HTR-8/SVneo (cell line): ENCODE data around the gene CRB3.

ENCODE experiments used
- DNase-seq: peaks from one replicate; pipeline ENCODE4 v3.0.0; 2011; ENCODE audit warnings: low spot score, mixed read lengths; ENCODE audit not compliant: insufficient read length
- FAIRE-seq: peaks from 2 replicates; lab custom pipeline; 2011; peaks lifted over from hg19 to GRCh38; lab: Jason Lieb, UNC

The CRB3 gene

DNA sequence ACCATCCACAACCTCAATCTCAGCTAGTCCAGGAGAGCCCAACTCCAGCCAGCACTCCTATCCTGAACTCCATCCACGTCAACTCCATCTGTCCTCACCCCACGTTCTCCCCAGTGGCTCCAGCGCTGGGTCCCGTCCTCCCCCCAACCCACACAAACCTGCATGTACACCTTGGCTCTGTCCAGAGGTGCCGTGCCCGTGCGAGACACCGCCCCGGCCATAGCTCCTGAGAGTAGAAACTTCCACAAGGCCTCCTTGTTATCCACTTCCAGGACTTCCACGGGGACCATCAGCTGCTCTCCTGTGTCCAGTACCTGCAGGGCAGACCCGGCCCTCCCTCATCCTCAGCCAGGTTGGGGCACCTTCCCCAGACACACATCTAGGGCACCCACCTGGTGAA, 32.2 kb upstream of the CRB3 start:
- FAIRE-seq (no peak), DNase-seq (no peak)

DNA sequence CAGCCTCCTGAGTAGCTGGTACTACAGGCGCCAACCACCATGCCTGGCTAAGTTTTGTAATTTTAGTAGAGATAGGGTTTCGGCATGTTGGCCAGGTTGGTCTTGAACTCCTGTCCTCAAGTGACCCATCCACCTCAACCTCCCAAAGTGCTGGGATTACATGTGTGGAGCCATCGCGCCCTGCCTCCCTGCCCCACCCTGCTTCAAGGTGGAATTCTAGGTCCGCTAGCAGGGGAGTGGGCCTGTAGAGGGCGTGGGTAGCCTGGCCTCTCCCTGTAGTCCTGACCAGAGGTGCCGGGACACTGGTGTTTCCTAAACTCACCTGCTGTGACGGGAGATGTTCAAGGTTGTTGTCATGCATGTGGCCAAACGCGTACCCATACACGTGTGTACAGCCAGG, 30.9 kb upstream of the CRB3 start:
- FAIRE-seq (peak; percentile 28), DNase-seq (no peak)

DNA sequence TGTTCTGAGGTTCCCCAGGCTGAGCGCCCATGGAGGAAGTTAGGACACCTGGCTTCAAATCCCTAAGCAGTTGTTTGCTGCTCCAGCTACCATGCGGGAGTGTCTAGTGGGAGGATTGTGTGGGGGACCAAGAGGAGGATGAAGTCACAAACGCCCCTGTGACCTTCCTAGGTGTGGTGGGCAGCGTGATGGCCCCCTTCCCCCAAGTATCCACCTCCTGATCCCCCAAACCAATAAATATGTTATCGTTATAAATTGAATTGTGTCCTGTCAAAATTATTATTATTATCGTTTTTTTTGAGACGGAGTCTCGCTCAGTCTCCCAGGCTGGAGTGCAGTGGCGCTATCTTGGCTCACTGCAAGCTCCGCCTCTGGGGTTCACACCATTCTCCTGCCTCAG, 30.4 kb upstream of the CRB3 start, which contains the start of gene SLC25A41:
SLC25A41 (minus strand) TSS at position 101 of the 400 bp plus-strand sequence; CDS start at position 31, 70 bp downstream.
- FAIRE-seq (no peak), DNase-seq (no peak)

DNA sequence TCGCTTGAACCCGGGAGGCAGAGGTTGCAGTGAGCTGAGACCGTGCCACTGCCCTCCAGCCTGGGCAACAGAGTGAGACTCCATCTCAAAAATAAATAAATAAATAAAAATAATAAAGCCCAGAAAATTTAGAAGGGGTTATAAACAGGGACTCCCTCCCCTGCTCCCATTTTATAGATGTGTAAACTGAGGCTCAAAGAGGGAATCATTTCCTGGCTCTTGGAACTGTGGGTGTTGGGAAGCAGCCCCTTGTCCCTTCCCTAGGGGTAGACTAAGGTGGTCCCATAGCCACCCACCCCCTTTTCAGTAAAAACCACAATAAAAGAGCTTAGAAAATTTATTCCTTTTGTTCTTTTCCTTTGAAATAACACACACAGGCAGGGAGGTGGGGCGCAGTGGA, 24.3 kb upstream of the CRB3 start:
- FAIRE-seq (no peak), DNase-seq (no peak)

DNA sequence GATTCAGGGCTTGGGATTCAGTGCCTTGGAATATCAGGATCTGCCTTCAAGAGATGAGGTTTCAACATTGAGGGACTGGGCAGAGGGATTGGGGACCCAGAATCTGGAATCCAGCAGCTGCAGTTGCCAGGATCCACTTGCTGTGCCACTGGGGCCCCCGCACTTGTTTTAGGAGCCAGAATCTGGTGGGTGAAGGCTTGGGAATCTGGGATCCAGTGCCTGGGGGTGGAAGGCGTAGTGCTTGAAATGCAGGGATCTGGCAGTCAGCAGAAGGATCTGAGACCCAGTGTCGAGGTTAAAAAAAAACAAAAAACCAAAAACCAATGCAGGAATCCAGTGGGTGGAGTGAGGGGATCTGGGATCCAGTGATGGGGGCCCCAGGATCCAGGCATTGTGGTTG, 23.2 kb upstream of the CRB3 start:
- DNase-seq (no peak), FAIRE-seq (no peak)

DNA sequence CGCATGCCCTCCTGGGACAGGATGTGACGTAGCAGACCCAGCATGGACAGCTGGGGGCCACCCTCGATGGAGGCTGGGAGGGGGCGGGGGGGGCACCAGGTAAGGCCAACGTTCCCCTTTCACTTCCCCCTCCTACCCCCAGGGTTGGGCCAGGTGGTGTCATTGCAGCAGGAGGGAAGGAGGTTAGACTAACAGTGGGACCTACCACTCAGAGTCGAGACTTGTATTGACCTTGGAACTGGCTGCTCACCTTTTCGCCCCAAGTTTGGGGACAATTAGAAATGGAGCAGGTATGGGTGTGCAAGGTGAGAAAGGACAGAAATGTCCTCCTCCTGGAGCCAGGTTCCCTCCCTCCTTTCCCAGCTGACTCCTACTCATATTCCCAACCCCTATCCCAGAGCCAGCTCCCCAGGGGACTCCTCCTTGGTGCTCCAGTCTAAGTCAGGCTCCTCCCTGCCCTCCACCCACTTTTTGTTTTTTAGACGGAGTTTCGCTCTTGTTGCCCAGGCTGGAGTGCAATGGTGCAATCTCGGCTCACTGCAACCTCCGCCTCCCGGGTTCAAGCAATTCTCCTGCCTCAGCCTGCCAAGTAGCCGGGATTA, 21.9 kb upstream of the CRB3 start:
- no peak for FAIRE-seq
- DNase-seq, result no peak

DNA sequence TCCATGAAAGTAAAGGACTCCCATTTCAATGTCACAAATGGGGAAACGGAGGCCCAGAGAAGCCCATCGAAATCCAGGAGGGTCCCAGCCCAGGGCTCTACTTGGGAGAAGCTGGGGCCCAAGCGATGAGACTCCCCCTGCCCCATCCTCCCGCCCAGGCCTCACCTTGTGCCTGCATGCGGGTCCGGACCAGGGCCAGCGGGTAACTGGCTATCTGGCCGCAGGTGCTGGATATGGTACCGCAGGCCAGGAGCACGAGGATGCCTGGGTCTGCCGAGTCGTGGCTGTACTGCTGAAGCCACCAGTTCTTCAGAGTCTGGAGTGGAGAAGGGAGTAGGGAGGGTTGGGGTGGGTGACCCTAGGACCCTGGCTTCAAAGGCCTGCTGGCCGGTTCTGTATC, 20.1 kb upstream of the CRB3 start:
- FAIRE-seq (no peak), DNase-seq (no peak)

DNA sequence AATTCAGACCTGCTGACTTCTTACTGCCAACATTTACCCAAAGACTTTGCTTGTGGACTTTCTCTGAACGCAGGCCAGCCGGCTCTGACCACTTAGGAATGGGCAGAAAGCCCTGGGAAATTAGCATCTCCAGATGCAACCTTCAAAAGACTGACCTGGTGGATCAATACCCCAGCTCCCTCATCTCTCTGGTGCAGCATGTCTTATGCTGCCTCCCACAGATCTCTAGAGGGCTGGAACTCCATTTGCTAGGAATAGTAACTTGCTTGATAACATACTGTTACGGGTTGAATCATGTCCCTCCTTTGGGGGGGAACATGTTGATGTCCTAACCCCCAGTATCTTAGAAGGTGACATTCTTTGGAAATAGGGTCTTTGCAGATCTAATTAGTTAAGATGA, 17.6 kb upstream of the CRB3 start:
- no peak for DNase-seq
- FAIRE-seq, result no peak

DNA sequence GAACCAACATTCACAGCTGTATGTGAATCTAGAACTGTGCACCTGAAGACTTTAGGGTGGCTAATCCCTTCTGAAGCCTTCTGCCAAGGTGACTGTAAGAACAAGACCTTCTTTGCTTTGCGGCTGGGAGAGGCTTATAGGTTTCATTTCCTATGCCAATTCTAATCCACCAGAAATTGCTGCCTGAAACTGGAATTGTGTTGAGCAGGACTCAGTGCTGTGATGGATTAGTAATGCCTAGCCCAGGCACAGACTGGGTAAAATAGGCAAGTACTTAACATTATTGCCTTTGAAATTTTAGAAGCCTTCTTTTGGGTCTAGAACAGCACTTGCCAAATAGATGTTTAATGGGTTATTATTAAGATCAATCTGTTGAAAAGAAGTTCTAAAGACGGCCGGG, 16.0 kb upstream of the CRB3 start:
- FAIRE-seq, result no peak

DNA sequence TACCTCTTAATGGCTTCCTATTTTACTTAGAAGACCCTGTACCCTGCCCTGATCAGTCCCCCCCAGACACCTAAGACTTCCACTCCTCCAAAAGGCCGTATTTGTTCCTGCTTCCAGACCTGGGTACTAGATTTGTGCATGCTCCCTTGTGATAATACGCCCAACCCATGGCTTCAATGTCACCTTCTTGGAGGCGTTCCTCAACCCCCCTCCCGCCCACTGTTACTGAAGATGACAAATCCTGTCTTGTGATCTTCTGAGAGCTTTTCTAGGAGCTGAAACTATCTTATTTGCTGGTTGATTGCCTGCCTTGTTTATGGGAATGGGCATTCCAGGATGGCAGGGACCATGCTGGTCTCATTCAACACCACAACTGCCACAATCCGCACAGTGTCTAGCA, 13.9 kb upstream of the CRB3 start:
- DNase-seq, result no peak
- FAIRE-seq, result no peak

More for the DNA sequence above, 16.0 kb upstream of the CRB3 start:
- DNase-seq, result no peak

DNA sequence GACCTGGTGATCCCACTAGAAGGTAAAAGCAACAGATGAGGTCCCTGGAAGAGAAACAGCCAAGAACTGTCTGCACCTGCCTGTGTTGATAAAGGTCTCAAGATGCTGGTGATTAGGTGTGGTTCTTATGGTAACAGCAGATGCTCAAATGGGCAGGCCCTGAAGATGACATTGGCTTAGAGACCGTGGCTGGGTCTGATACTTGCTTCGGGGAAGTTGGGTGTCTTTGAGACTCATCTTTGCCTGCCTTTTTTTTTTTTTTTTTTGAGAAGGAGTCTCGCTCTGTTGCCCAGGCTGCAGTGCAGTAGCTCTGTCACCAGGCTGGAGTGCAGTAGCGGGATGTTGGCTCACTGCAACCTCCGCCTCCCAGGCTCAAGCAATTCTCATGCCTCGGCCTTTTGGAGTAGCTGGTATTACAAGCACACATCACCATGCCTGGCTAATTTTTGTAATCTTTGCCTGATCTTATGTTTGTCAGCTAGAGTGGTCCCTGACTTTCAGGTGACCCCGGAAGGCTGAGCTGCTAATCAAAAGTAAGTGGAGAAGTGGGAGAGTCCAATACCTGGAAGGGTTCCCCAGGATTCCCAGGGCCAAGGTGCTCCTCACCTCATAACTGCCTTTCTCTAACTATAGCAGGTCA, 12.4 kb upstream of the CRB3 start:
- no peak for FAIRE-seq
- no peak for DNase-seq

DNA sequence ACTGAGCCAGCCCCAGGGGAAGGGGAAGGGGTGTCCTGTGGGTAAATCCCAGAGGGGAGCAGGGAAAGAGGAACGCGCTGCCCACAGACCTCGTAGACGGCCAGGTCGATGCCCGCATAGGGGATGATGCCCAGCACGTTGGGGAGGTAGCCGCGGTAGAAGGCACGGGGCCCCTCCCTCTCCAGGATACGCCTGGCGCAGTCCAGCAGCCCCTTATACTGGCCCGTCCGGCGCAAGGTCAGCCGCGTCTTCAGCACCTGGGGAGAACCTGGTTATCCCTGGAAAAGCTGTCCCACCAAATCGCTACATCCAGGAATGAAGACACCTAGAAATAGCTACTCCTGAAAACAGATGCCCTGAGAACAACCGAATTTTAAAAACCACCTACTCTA, 11.9 kb upstream of the CRB3 start:
- DNase-seq (no peak), FAIRE-seq (no peak)

DNA sequence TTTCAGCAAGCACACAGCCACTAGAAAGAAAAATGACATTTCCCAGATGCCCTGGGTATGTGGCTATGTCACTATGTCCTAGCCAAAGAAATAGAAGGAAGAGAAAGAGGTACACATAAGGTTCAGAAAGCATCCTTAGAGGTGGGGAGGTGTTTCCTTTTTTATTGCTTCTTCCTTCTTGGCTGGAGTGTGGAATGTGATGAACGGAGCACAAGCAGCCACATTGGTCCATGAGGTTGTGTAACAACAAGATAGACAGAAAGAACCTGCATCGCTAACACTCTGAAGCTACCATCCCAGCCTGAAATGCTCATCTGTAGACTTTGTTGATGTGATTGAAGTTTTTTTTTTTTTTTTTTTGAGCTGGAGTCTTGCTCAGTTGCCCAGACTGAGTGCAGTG, 11.2 kb upstream of the CRB3 start:
- no peak for FAIRE-seq
- DNase-seq, result no peak

DNA sequence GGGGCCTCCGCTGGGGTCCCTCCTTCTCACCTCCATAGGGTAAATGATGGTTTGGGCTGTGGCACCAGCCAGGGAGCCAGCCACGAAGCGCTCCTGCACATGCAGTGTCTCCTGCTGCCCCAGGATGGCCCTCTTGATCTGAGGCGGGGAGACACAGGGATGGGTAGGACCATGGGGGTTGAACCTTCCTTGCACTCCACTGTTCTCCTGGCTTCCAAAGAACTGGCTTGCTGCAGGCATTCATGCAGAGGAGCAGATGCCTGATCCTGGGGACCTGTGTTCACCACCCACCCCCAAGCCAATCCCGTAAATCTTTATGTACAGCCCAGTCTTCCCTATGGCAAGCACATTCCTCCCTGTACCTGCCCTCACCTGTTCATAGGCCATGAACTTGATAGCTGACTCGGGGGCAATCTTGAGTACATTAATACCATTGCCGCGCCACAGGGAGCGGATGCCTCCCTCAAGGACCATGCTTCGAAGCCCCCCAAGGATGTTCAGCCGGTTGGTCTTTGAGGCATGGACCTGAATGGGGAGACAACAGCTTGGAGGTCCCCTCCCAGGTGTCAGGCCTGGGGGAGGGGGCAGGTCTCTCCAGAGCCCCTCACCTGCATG, 10.0 kb upstream of the CRB3 start:
- DNase-seq (no peak), FAIRE-seq (no peak)

DNA sequence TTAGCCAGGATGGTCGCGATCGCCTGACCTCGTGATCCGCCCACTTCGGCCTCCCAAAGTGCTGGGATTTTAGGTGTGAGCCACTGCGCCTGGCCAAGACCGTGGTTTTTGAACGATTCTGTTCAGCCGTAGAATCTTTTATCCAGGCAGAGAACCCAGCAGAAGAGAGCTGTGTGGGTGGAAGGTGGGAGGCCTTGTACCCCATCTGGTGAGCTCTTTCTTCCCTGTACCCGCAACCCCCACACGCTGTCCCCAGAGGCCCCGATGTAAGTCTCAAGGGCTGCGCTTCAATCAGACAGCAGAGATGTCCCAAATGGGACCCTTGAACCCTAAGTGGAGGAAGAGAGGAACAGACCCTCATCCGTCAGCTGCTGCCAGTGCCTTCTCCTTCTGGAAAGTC, 8.1 kb upstream of the CRB3 start:
- no peak for FAIRE-seq
- no peak for DNase-seq

DNA sequence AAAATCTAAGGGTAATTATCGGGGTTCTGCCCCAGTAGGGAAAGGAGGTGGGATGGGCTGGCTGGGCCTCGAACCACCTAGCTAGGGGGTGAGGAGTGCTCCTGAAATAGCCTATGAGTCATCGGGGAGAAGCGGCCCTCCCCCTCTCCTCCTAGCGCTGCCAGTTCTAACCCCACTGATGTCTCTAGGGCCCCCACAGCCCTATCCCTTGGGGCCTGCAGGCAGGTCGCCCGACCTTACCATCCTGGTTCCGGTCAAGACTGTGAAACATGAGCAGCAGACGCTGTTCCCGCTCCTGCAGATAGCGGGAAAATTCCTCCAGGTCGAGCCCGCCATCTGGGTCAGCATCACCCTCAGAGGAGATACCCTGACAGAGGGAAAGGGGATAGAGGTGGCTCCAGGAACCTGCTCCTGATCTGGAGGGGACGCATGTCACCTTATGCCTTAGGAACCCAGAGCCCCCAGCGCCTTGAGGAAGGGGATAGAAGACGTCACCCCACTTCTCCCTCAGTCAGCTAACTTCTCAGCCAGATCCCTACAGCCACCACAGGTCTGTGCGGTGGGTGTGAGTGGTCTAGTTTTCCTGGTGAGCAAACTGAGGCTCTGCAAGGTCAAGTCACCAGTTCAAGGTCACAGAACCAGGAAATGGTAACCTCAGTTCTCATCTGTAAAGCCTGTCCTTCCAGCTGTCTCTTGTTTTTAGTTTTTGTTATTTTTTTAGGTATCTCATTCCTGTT, 5.9 kb upstream of the CRB3 start:
- DNase-seq (no peak), FAIRE-seq (peak; percentile 16)

DNA sequence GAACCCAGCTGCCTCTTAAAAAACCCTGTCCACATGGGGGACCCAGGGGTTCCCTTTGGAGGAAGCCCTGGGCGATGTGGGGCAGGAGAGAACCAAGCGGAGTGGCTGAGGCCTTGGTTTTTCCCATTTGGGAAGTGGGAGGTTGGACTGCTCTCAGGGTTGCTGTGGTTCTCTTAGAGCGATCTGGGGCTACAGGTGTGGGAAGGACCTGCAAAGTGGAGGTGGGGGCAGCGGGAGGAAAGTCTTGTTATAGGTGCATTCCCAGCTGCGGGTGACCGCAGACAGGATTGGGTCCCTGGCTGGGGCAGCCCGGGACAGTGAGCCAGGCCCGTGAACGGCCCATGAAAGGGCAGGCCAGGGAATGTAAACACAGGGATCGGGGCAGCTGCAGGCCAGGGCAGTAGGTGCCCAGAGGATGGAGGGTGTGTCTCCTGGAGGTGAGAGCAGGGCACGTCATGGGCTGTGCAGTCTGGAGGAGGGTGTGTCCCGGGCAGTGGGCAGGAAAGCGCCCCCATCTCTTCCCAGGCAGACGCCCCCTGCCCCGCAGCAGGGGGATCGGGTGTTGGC, 5.3 kb upstream of the CRB3 start:
- FAIRE-seq, result peak; percentile 52

DNA sequence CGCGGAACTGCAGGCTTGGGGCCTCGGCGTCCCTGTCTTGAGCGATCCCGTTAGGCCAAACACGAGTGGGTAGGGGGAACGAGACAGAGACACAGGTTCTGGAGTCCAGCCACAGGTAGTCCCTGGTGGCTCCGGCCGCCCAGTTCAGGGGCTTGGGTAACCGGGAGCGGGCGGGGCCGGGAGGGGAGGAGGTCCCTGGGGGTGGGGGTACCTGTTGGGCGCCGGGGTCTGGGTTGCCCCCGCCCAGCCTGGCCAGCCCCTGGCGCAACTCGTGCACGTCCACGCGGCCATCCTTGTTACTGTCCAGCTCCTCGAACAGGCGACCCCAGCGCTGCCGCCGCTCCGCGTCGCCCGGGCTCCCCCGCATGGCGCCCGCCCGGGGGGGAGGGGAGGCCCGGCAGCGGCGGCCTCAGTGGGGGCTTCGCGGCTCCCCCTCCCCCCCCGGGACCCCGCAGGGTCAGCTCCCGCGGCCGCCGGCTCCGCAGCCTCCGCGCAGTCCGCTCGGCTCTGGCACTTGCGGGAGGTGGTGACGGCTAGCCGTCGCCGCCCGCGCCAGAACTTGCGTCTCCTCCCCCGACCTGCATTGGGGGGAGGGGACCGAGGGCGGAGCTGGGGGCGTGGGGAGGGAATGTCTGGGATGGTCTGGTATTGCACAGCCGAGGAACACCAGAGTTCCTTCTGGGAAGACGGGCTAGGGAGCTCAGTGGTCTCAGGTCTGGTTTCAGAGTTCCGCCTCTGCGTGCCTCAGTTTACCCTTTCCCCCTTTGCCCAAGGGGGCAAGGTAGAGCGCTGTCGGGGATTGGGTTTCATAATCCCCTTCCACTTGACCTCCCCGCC, 4.6 kb upstream of the CRB3 start, which contains the start of gene SLC25A23:
SLC25A23 (minus strand) TSS at position 531 of the 837 bp plus-strand sequence; CDS start at position 367, 164 bp downstream.
- peak; percentile 78 for DNase-seq
- peak; percentile 94 for FAIRE-seq

More for the DNA sequence above, 5.3 kb upstream of the CRB3 start:
- DNase-seq, result no peak

DNA sequence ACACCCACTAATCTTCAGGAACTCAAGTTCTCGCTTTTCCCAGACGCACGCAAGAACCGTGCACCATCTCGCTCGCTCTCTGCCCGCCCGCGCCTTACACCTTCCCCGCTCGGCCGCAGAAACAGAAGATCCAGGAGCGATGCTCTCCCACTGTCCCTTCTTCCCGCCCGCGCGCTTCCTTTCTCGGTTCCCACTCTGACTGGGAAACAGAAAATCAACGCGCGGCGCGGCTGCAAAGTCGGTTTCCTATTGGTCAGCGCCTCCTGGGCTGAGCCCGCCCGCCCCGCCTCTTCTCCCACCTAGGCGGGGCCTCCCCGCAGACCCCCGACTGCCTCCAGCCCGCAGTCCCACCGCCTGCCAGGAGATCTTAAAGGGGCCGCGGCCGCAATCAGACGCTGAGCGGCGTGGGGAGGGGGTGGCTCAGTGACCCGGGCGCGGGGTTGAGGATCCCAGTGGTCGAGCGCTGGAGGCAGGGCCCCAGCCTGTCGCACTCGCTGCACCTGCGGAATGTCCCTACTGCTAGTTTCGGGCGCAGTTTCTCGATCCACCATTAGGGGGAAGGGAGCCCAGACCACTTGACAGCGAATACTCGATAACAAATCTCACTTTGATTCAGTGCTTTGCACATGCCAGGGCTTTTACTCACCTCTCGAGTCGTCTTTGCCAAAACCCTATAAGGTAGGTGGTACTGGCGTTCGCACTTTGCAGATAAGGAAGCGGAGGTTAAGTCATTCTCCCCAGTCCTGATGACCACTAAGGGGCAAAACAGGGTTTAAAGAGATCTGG, 3.8 kb upstream of the CRB3 start:
- DNase-seq, result peak; percentile 98
- peak; percentile 42 for FAIRE-seq
